PC-9 (cell line): ENCODE data around the gene DTX4. TPM values are rescaled to one million over a fixed set of nuclear protein-coding genes. Genes with fewer than 3 reads are reported as not detected.

ENCODE experiments used
- BruUV-seq: library from RNA; stranded (reverse); fragments of 400-500 nt; replicated peaks from 2 replicates; lab custom pipeline; 2021; lab: Mats Ljungman, UMichigan
- CTCF ChIA-PET: fragments of 300-600 bp; sonication (Branson Sonifier 250); formaldehyde crosslinking; loops from one replicate; lab custom pipeline; 2022; ENCODE audit warnings: antibody characterized with exemption; lab: Charles Lee
- POLR2A ChIA-PET: fragments of 300-600 bp; sonication (Branson Sonifier 250); formaldehyde crosslinking; loops from one replicate; lab custom pipeline; 2022; ENCODE audit warnings: antibody characterized with exemption; ENCODE audit not compliant: unreplicated experiment; lab: Charles Lee
- DNase-seq, 2 experiments: peaks; one replicate each; pipeline versions ENCODE4 v3.0.0 to v3.0.0-alpha.2; 2015 to 2022; ENCODE audit warnings: mixed read lengths in 1 of 2
- H2AFZ ChIP-seq: fragments of 200-600 bp; sonication (generic); 2 replicates; pipeline ENCODE4 v1.8.1; 2017; ENCODE audit warnings: antibody characterized with exemption
- H3F3A ChIP-seq: fragments of 200-600 bp; sonication (generic); 2 replicates; pipeline ENCODE4 v1.8.1; 2017; ENCODE audit warnings: antibody characterized with exemption, mild to moderate bottlenecking, low read depth; ENCODE audit not compliant: insufficient read depth
- H3K27ac ChIP-seq: fragments of 200-600 bp; sonication (generic); 2 replicates; pipeline ENCODE4 v1.6.1; 2016; ENCODE audit warnings: mixed run types
- H3K27me3 ChIP-seq: fragments of 200-600 bp; sonication (generic); 2 replicates; pipeline ENCODE4 v1.6.1; 2016; ENCODE audit warnings: low read depth, mixed run types; ENCODE audit not compliant: insufficient read depth
- H3K36me3 ChIP-seq: fragments of 200-600 bp; sonication (generic); 2 replicates; pipeline ENCODE4 v1.6.1; 2016; ENCODE audit warnings: low read depth, mixed run types
- H3K4me1 ChIP-seq: fragments of 200-600 bp; sonication (generic); replicated peaks from 2 replicates; pipeline ENCODE4 v1.6.1; 2016; ENCODE audit warnings: mixed run types; ENCODE audit not compliant: insufficient read depth
- H3K4me2 ChIP-seq: fragments of 200-600 bp; sonication (generic); 2 replicates; pipeline ENCODE4 v1.6.1; 2017; ENCODE audit warnings: mixed run types
- H3K4me3 ChIP-seq: fragments of 200-600 bp; sonication (generic); 2 replicates; pipeline ENCODE4 v1.6.1; 2016; ENCODE audit warnings: mixed run types
- H3K79me2 ChIP-seq: fragments of 200-600 bp; sonication (generic); 2 replicates; pipeline ENCODE4 v1.6.1; 2017; ENCODE audit warnings: low read depth, mixed run types
- H3K9me2 ChIP-seq: fragments of 200-600 bp; sonication (generic); 2 replicates; pipeline ENCODE4 v1.8.1; 2017; ENCODE audit warnings: mild to moderate bottlenecking; ENCODE audit not compliant: insufficient read depth
- H3K9me3 ChIP-seq: fragments of 200-600 bp; sonication (generic); 2 replicates; pipeline ENCODE4 v1.8.1; 2016; ENCODE audit warnings: low read depth; ENCODE audit not compliant: insufficient read depth
- H4K20me1 ChIP-seq: fragments of 200-600 bp; sonication (generic); 2 replicates; pipeline ENCODE4 v1.8.1; 2017; ENCODE audit not compliant: insufficient read depth
- EZH2 ChIP-seq: fragments of 200-600 bp; sonication (generic); IDR thresholded peaks from 2 replicates; pipeline ENCODE4 v1.8.0; 2017; ENCODE audit warnings: antibody characterized with exemption, low read depth
- intact Hi-C: fragments of 100-400 bp; cut with micrococcal nuclease; formaldehyde crosslinking; loops from one replicate; pipeline ENCODE4 v1.10.0; 2022; ENCODE audit not compliant: unreplicated experiment
- total RNA-seq: library from RNA; stranded (reverse); gene quantifications from 2 replicates; pipeline ENCODE4 v1.2.3, GENCODE V29; 2021
- TF ChIP-seq, protein P1 (sequence below): fragments of 200-600 bp; sonication (generic); conservative IDR thresholded peaks from 2 replicates; pipeline ENCODE4 v1.6.1; 2017; ENCODE audit warnings: mixed run types, antibody characterized with exemption, mild to moderate bottlenecking, moderate library complexity

DTX4 gene
- total RNA-seq, 1 experiment from 2014 or later = 34.5 TPM

DNA sequence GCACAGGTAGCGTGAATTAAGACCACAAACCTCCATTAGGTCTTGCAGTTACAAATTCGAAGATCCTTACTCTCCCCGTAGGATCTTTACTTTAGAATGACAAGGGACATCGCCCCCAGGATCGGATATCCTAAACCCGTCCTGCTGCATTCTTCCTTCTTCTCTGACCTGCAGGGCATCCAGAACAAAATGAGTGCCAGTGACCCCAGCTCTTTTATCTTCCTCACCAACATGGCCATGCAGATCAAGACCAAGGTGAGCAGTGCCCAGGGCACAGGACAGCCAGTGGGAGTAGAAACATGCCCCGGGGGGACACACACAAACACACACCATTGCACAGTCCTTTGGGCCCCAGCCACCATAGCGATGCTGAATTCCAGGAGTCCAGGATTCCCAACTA, 83.3 kb downstream of the DTX4 start:
- ChIA-PET POLR2A (no interaction called here), CTCF (interaction anchor here (0.8 to 0.9 kb wide), 2 partner anchors 11 to 84 kb away, joined by 3 read pairs; partner anchors contain the start of gene DTX4)
- Histone ChIP-seq H3K36me3 (no peaks in the 10 kb centered on the region), H3K4me3 (no peak overlapping the region), H3K4me1 (peaks cover 17% of the 10 kb centered on the region), H3K9me2 (no peaks in the 10 kb centered on the region), H2AFZ (no peak overlapping the region), H3K27me3 (no peaks in the 10 kb centered on the region), H3K27ac (no peak overlapping the region), H3F3A (peaks cover 3% of the 10 kb centered on the region; the same call in 1 of the 2 replicates), H4K20me1 (no peaks in the 10 kb centered on the region), H3K4me2 (peak overlapping the region; percentile 61), H3K9me3 (no peaks in the 10 kb centered on the region), H3K79me2 (no peaks in the 10 kb centered on the region)
- intact Hi-C loops = no loop called here
- peak; percentile 36 to 71 for DNase-seq
- BruUV-seq = no TSS peak
- TF ChIP-seq, protein P1, sequence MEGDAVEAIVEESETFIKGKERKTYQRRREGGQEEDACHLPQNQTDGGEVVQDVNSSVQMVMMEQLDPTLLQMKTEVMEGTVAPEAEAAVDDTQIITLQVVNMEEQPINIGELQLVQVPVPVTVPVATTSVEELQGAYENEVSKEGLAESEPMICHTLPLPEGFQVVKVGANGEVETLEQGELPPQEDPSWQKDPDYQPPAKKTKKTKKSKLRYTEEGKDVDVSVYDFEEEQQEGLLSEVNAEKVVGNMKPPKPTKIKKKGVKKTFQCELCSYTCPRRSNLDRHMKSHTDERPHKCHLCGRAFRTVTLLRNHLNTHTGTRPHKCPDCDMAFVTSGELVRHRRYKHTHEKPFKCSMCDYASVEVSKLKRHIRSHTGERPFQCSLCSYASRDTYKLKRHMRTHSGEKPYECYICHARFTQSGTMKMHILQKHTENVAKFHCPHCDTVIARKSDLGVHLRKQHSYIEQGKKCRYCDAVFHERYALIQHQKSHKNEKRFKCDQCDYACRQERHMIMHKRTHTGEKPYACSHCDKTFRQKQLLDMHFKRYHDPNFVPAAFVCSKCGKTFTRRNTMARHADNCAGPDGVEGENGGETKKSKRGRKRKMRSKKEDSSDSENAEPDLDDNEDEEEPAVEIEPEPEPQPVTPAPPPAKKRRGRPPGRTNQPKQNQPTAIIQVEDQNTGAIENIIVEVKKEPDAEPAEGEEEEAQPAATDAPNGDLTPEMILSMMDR = no peak
- TF ChIP-seq EZH2 = no peak

Other genes with a start within 250 kb of the DTX4 start
- gene GLYATL1, start 232.6 kb upstream of the DTX4 start, total RNA-seq = not detected in 2 replicates
- gene GLYATL1B, start 85.8 kb upstream of the DTX4 start, total RNA-seq = not detected in 2 replicates
- 8.5 and 12.0 TPM in 2 replicates for gene FAM111B, start 64.9 kb upstream of the DTX4 start, total RNA-seq
- 57.8 and 95.3 TPM in 2 replicates for gene FAM111A, start 29.3 kb upstream of the DTX4 start, total RNA-seq
- gene MPEG1, start 40.8 kb downstream of the DTX4 start, total RNA-seq = not detected in 2 replicates
- gene OR5AN1, start 186.8 kb downstream of the DTX4 start, total RNA-seq = not detected in 2 replicates